ENCODE measurements around the gene TMEM92. TPM values are rescaled to one million over a fixed set of nuclear protein-coding genes. Genes with fewer than 3 reads are reported as not detected.

Gene TMEM92
- total and polyA plus RNA-seq, 2 of the 13 experiments (the other 11 are each of a cell fraction or from before 2014, with no cell fraction given), result 0.07 TPM; not detected in 1

GRCh38 chr17:50326831-50327364 lies 52.6 kb downstream of the TMEM92 start:
- no peak overlapping the region for H3K9ac ChIP-seq (ENCODE audit: insufficient read depth, low read depth, low read length)
- no peaks in the 10 kb centered on the region for H3K79me2 ChIP-seq (ENCODE audit: insufficient read depth, low read length)
- WGBS (ENCODE audit: low lambda C conversion rate), result 23% methylated on average over 9 of the region's 9 CpGs
- CTCF ChIA-PET (ENCODE audit: low intra/inter-chr PET ratio, low total read pairs), result no interaction called here
- POLR2A ChIA-PET, result no interaction called here
- H3K4me1 ChIP-seq (ENCODE audit: insufficient read depth, low read length), result no peaks in the 10 kb centered on the region
- H3K4me3 ChIP-seq (replicated peaks in 1 of 3; ENCODE audit: insufficient read depth in 1 of 3, low read depth in 2 of 3, low read length in 3 of 3), result no peak overlapping the region
- peaks cover 9 to 36% of the 10 kb centered on the region in 2 experiments; a peak in 3 of 5 replicates for H3K27me3 ChIP-seq (ENCODE audit: control insufficient read depth in 1 of 2, insufficient read depth in 2 of 2, low read length in 2 of 2)
- H3K27ac ChIP-seq (ENCODE audit: extremely low read length, insufficient read depth, low read length), result no peak overlapping the region
- BruUV-seq (replicated peaks), result no TSS peak
- intact Hi-C loops (cut with micrococcal nuclease; ENCODE audit: unreplicated experiment), result no loop called here
- DNase-seq (ENCODE audit: low spot score) (no peak), ATAC-seq (no peak), FAIRE-seq (no peak)
- H3K9me3 ChIP-seq (ENCODE audit: low read length), result no peaks in the 10 kb centered on the region
- no peaks in the 10 kb centered on the region for H3K36me3 ChIP-seq (replicated peaks in 1 of 2; ENCODE audit: control insufficient read depth in 1 of 2, insufficient read depth in 2 of 2, low read length in 2 of 2)
- H3K4me2 ChIP-seq (ENCODE audit: low read depth, low read length), result no peak overlapping the region
- in situ Hi-C loops (cut with HindIII; ENCODE audit: extremely low pct_ligation_motif_present, low pct_unique_long_range_greater_than_20kb), result no loop called here
- no peak overlapping the region for H2AFZ ChIP-seq (ENCODE audit: low read length)
- no peaks in the 10 kb centered on the region for H4K20me1 ChIP-seq (ENCODE audit: insufficient read depth, low read length)
- TF ChIP-seq ZNF543 (CRISPR knock-in tag; IDR thresholded peaks at IDR 0.05) (no peak), IKZF1 (IDR thresholded peaks at IDR 0.05) (no peak)

GRCh38 chr17:50328363-50329325 lies 54.4 kb downstream of the TMEM92 start:
- no peak for FAIRE-seq
- in situ Hi-C loops (cut with HindIII; ENCODE audit: extremely low pct_ligation_motif_present, low pct_unique_long_range_greater_than_20kb), result no loop called here
- no peak overlapping the region for H3K9ac ChIP-seq (ENCODE audit: insufficient read depth, low read depth, low read length)
- H3K79me2 ChIP-seq (ENCODE audit: insufficient read depth, low read length), result no peaks in the 10 kb centered on the region
- H3K27me3 ChIP-seq (ENCODE audit: control insufficient read depth in 1 of 2, insufficient read depth in 2 of 2, low read length in 2 of 2), result peaks cover 10 to 46% of the 10 kb centered on the region in 2 experiments; a peak in 4 of 5 replicates
- WGBS (ENCODE audit: low lambda C conversion rate), result 46% methylated on average over 16 of the region's 21 CpGs
- no peak for ATAC-seq
- no peaks in the 10 kb centered on the region for H3K36me3 ChIP-seq (replicated peaks in 1 of 2; ENCODE audit: control insufficient read depth in 1 of 2, insufficient read depth in 2 of 2, low read length in 2 of 2)
- no peak overlapping the region for H3K4me2 ChIP-seq (ENCODE audit: low read depth, low read length)
- no peaks in the 10 kb centered on the region for H4K20me1 ChIP-seq (ENCODE audit: insufficient read depth, low read length)
- no peaks in the 10 kb centered on the region for H3K9me3 ChIP-seq (ENCODE audit: low read length)
- no peak overlapping the region for H3K27ac ChIP-seq (ENCODE audit: extremely low read length, insufficient read depth, low read length)
- POLR2A ChIA-PET, result no interaction called here
- CTCF ChIA-PET (ENCODE audit: low intra/inter-chr PET ratio, low total read pairs), result no interaction called here
- TF ChIP-seq ZNF550 (CRISPR knock-in tag; IDR thresholded peaks at IDR 0.05; ENCODE audit: borderline replicate concordance) (no peak), RELA (CRISPR knock-in tag; IDR thresholded peaks at IDR 0.05) (no peak), SP4 (CRISPR knock-in tag; IDR thresholded peaks at IDR 0.05) (no peak), ZNF10 (CRISPR knock-in tag; IDR thresholded peaks at IDR 0.05; ENCODE audit: borderline replicate concordance, low read depth) (no peak), HMGXB4 (CRISPR knock-in tag; IDR thresholded peaks at IDR 0.05; ENCODE audit: borderline replicate concordance in 1 of 2, low read depth in 1 of 2) (no peak), NONO (IDR thresholded peaks at IDR 0.05) (no peak), NONO (CRISPR knock-in tag; conservative IDR thresholded peaks at IDR 0.05) (no peak), SALL1 (CRISPR knock-in tag; IDR thresholded peaks at IDR 0.05) (no peak), NFRKB (IDR thresholded peaks at IDR 0.05) (no peak), BORCS8-MEF2B (CRISPR knock-in tag; IDR thresholded peaks at IDR 0.05) (no peak), ZNF446 (CRISPR knock-in tag; IDR thresholded peaks at IDR 0.05) (no peak), ZNF562 (CRISPR knock-in tag; IDR thresholded peaks at IDR 0.05; ENCODE audit: borderline replicate concordance) (no peak), FOXC1 (CRISPR knock-in tag; IDR thresholded peaks at IDR 0.05; ENCODE audit: borderline replicate concordance) (no peak), TCF12 (IDR thresholded peaks at IDR 0.05) (no peak), TCF12 (CRISPR knock-in tag; IDR thresholded peaks at IDR 0.05) (no peak)
- H3K4me1 ChIP-seq (ENCODE audit: insufficient read depth, low read length), result no peaks in the 10 kb centered on the region
- no peak overlapping the region for H2AFZ ChIP-seq (ENCODE audit: low read length)
- H3K4me3 ChIP-seq (replicated peaks in 1 of 3; ENCODE audit: insufficient read depth in 1 of 3, low read depth in 2 of 3, low read length in 3 of 3), result no peak overlapping the region
- BruUV-seq (replicated peaks), result no TSS peak
- DNase-seq (ENCODE audit: low spot score), result no peak
- intact Hi-C loops (cut with micrococcal nuclease; ENCODE audit: unreplicated experiment), result no loop called here
